ENCODE results near the gene ZNF428. TPM values are rescaled to one million over a fixed set of nuclear protein-coding genes. Genes with fewer than 3 reads are reported as not detected.
"Not testable (repeated sequence)": the region's sequence is repeated elsewhere in the genome, so short reads cannot be mapped to it uniquely, and the experiment has no call there.

The ZNF428 gene
- total RNA-seq, 2 donors from 2014 or later, result 44.3 to 46.8 TPM

DNA sequence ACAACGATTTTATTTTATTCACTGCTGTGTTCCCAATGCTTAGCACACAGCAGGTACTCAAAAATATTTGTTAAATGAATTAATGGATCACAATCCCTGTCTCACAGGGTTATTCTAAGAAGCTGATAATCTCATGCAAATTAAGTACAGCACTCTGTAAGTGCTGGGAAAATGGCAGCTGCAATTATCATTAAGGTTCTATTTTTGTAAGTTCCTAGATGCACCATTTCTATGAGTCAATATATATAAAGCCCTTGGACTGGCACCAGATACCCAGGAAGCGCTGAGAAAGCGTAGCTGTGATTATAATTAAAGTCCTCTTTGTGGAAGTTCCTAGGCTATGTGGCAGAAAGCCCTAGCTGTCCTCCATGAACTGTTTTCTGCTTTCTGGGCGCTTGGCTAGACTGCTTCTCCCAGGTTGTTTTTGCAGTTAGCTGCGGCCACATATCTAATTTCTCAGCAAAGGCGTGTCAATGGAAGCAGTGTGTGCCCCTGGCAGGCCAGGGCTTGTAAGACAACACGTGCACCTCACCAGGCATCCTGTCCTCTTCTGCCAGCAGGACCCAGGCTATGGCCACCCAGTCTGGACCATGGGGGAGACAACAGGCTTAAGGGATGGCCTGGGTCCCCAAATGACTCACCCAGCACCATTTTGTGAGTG lies 12.7 kb downstream of the ZNF428 start:
- DNase-seq, result no peak
- H3K27me3 ChIP-seq (ENCODE audit: control insufficient read depth, insufficient read depth, low read length, poor library complexity, severe bottlenecking), result no peaks in the 10 kb centered on the region
- H3K27ac ChIP-seq (ENCODE audit: low read depth, low read length), result no peak overlapping the region
- no peak overlapping the region for H3K4me3 ChIP-seq (ENCODE audit: low read length)
- TF ChIP-seq, protein P1, sequence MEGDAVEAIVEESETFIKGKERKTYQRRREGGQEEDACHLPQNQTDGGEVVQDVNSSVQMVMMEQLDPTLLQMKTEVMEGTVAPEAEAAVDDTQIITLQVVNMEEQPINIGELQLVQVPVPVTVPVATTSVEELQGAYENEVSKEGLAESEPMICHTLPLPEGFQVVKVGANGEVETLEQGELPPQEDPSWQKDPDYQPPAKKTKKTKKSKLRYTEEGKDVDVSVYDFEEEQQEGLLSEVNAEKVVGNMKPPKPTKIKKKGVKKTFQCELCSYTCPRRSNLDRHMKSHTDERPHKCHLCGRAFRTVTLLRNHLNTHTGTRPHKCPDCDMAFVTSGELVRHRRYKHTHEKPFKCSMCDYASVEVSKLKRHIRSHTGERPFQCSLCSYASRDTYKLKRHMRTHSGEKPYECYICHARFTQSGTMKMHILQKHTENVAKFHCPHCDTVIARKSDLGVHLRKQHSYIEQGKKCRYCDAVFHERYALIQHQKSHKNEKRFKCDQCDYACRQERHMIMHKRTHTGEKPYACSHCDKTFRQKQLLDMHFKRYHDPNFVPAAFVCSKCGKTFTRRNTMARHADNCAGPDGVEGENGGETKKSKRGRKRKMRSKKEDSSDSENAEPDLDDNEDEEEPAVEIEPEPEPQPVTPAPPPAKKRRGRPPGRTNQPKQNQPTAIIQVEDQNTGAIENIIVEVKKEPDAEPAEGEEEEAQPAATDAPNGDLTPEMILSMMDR (conservative IDR thresholded peaks at IDR 0.05), result no peak
- H3K9ac ChIP-seq (ENCODE audit: extremely low read depth, low read length, poor library complexity, severe bottlenecking), result no peak overlapping the region
- Mint-ChIP-seq H3K4me3 (no peak overlapping the region), H3K4me1 (peaks cover 4% of the 10 kb centered on the region), H3K27me3 (ENCODE audit: insufficient read depth) (no peaks in the 10 kb centered on the region), H3K9me3 (no peaks in the 10 kb centered on the region), H3K36me3 (ENCODE audit: low read depth) (peaks cover 33% of the 10 kb centered on the region), H3K27ac (no peak overlapping the region)
- H3K9me3 ChIP-seq (ENCODE audit: control insufficient read depth, low read length), result no peaks in the 10 kb centered on the region
- peaks cover 5% of the 10 kb centered on the region for H3K4me1 ChIP-seq (ENCODE audit: control insufficient read depth, insufficient read depth, low read length)
- H3K36me3 ChIP-seq (ENCODE audit: control insufficient read depth, insufficient read depth, low read length), result peaks cover 32% of the 10 kb centered on the region
- WGBS, 2 experiments (ENCODE audit: insufficient coverage in 1 of 2, insufficient read length in 1 of 2), result 91 to 92% methylated on average over 7 of the region's 7 CpGs

DNA sequence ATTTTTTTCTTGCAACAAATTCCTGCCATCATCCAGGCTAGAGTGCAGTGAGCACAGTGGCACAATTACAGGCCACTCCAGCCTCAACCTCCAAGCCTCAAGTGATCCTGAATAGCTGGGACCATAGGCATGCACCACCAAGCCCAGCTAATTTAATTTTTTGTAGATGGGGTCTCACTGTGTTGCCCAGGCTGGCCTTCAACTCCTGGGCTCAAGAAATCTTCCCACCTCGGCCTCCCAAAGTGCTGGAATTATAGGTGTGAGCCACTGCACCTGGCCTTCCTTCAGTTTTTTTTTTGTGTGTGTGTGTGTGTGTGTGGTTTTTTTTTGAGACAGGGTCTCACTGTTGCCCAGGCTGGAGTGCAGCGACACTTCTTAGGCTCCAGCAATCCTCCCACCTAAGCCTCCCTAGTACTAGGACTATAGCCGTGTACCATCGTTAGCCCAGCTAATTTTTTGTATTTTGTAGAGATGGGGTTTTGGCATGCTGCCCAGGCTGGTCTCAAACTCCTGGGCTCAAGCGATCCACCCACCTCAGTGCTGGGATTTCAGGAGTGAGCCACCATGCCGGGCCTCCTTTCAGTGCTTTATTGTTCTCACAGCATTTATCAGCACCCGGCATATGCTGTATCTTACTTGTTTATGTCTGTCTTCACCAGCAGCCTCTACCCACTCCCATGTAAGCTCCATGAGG lies 13.4 kb downstream of the ZNF428 start:
- H3K9ac ChIP-seq (ENCODE audit: extremely low read depth, low read length, poor library complexity, severe bottlenecking), result no peak overlapping the region
- H3K4me3 ChIP-seq (ENCODE audit: low read length), result no peak overlapping the region
- no peak for DNase-seq
- peaks cover 34% of the 10 kb centered on the region for H3K36me3 ChIP-seq (ENCODE audit: control insufficient read depth, insufficient read depth, low read length)
- Mint-ChIP-seq H3K36me3 (ENCODE audit: low read depth) (peaks cover 35% of the 10 kb centered on the region), H3K4me3 (no peak overlapping the region), H3K9me3 (no peaks in the 10 kb centered on the region), H3K27me3 (ENCODE audit: insufficient read depth) (no peaks in the 10 kb centered on the region), H3K27ac (no peak overlapping the region), H3K4me1 (peaks cover 7% of the 10 kb centered on the region)
- peaks cover 8% of the 10 kb centered on the region for H3K4me1 ChIP-seq (ENCODE audit: control insufficient read depth, insufficient read depth, low read length)
- no peaks in the 10 kb centered on the region for H3K27me3 ChIP-seq (ENCODE audit: control insufficient read depth, insufficient read depth, low read length, poor library complexity, severe bottlenecking)
- no peaks in the 10 kb centered on the region for H3K9me3 ChIP-seq (ENCODE audit: control insufficient read depth, low read length)
- no peak overlapping the region for H3K27ac ChIP-seq (ENCODE audit: low read depth, low read length)
- TF ChIP-seq, protein P1 (conservative IDR thresholded peaks at IDR 0.05), result no peak
- WGBS, 2 experiments (ENCODE audit: insufficient coverage in 1 of 2, insufficient read length in 1 of 2), result 80 to 88% methylated on average over 3 to 7 of the region's 7 CpGs

DNA sequence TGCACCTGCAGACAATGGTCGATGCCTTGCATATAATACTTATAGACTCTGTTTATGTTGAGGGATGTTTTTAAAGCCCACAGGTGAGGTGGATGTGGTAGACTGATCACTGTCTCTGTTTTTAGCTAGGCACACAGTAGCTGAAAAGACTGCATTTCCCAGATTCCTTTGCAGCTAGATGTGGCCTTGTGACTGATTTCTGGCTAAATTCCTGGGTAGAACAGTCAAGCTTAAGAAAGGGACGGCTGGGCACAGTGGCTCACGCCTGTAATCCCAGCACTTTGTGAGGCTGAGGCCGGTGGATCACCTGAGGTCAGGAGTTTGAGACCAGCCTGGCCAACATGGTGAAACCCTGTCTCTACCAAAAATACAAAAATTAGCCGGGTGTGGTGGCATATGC lies 19.1 kb downstream of the ZNF428 start:
- not testable (repeated sequence) for H3K4me3 ChIP-seq (ENCODE audit: low read length); H3K27ac Mint-ChIP-seq; H3K27me3 Mint-ChIP-seq (ENCODE audit: insufficient read depth); H3K9me3 Mint-ChIP-seq; H3K4me3 Mint-ChIP-seq; H3K9me3 ChIP-seq (ENCODE audit: control insufficient read depth, low read length); DNase-seq; H3K9ac ChIP-seq (ENCODE audit: extremely low read depth, low read length, poor library complexity, severe bottlenecking); H3K27ac ChIP-seq (ENCODE audit: low read depth, low read length); H3K27me3 ChIP-seq (ENCODE audit: control insufficient read depth, insufficient read depth, low read length, poor library complexity, severe bottlenecking)
- Histone ChIP-seq H3K4me1 (ENCODE audit: control insufficient read depth, insufficient read depth, low read length) (peaks cover 10% of the 10 kb centered on the region), H3K36me3 (ENCODE audit: control insufficient read depth, insufficient read depth, low read length) (peaks cover 44% of the 10 kb centered on the region)
- peaks cover 17% of the 10 kb centered on the region for H3K4me1 Mint-ChIP-seq
- 88 to 100% methylated on average over 4 to 5 of the region's 5 CpGs for WGBS, 2 experiments (ENCODE audit: insufficient coverage in 1 of 2, insufficient read length in 1 of 2)
- H3K36me3 Mint-ChIP-seq (ENCODE audit: low read depth), result peaks cover 25% of the 10 kb centered on the region
